Thymus (tissue), 14 donors: ENCODE results near the gene ST7L. TPM values are rescaled to one million over a fixed set of nuclear protein-coding genes. Genes with fewer than 3 reads are reported as not detected.
A peak's percentile ranks its signal among the peaks of the same experiment; 100 is the strongest.
"Not testable (repeated sequence)": the region's sequence is repeated elsewhere in the genome, so short reads cannot be mapped to it uniquely, and the experiment has no call there.

Experiments
- DNase-seq, 9 donors: peaks; one replicate each; pipeline ENCODE4 v3.0.0-alpha.2; 2013; ENCODE audit warnings: low spot score in 9 of 9, low read depth in 6 of 9, missing footprints in 1 of 9
- H3K27ac ChIP-seq, 2 donors: one replicate each; pipeline ENCODE4 v1.5.1; 2013; ENCODE audit warnings: control low read depth in 1 of 2, low read depth in 1 of 2, low read length in 1 of 2, mild to moderate bottlenecking in 1 of 2, moderate library complexity in 1 of 2
- H3K27me3 ChIP-seq, 2 donors: one replicate each; pipeline ENCODE4 v1.5.1; 2013; ENCODE audit warnings: low read length in 1 of 2; ENCODE audit not compliant: control insufficient read depth in 2 of 2, insufficient read depth in 1 of 2
- H3K36me3 ChIP-seq, 2 donors: one replicate each; pipeline ENCODE4 v1.5.1; 2013; ENCODE audit warnings: low read length in 1 of 2, mild to moderate bottlenecking in 1 of 2, moderate library complexity in 1 of 2; ENCODE audit not compliant: control insufficient read depth in 2 of 2, insufficient read depth in 2 of 2
- H3K4me1 ChIP-seq, 2 donors: one replicate each; pipeline ENCODE4 v1.5.1; 2013; ENCODE audit warnings: low read length in 2 of 2; ENCODE audit not compliant: control insufficient read depth in 2 of 2, insufficient read depth in 2 of 2
- H3K4me3 ChIP-seq, 2 donors: one replicate each; pipeline ENCODE4 v1.5.1; 2013; ENCODE audit warnings: low read length in 2 of 2, control low read depth in 1 of 2, mild to moderate bottlenecking in 1 of 2
- H3K9me3 ChIP-seq, 2 donors: one replicate each; pipeline ENCODE4 v1.5.1; 2013; ENCODE audit warnings: low read length in 1 of 2, mild to moderate bottlenecking in 1 of 2; ENCODE audit not compliant: control insufficient read depth in 2 of 2, insufficient read depth in 1 of 2
- WGBS: extraction: QIAGEN DNeasy Blood & Tissue Kit; methylation state at CpG from one replicate; pipeline ENCODE4 v1.1.7; 2013; 5-methylcytosine and 5-hydroxymethylcytosine counted together
- long read RNA-seq, 10 donors: transcript quantifications; one replicate each; lab custom pipeline, GENCODE V29; 2026
- polyA plus RNA-seq: library from polyadenylated mRNA; stranded (reverse); fragments of 200-250 nt; gene quantifications from one replicate; pipeline ENCODE4 v1.2.3, GENCODE V29; 2013
- total RNA-seq: library from RNA; stranded (reverse); fragments of 120-200 nt; gene quantifications from one replicate; pipeline ENCODE4 v1.2.4, GENCODE V29; 2013
- donor health status: healthy.

ST7L gene
- 13.9 TPM for total RNA-seq
- 13.4 TPM for polyA plus RNA-seq
- long read RNA-seq, donor 1, result 0 reads
- long read RNA-seq, donor 2, partial matches to known transcripts, result 0 of 1 reads
- long read RNA-seq, donor 2, other reads (novel, unspliced or antisense), result 0 of 1 reads
- long read RNA-seq, donor 3, partial matches to known transcripts, result 5 of 6 reads
- long read RNA-seq, donor 3, other reads (novel, unspliced or antisense), result 0 of 6 reads
- long read RNA-seq, donor 4, partial matches to known transcripts, result 0 of 3 reads
- long read RNA-seq, donor 4, other reads (novel, unspliced or antisense), result 0 of 3 reads
- long read RNA-seq, donor 5, partial matches to known transcripts, result 45 of 207 reads
- long read RNA-seq, donor 5, other reads (novel, unspliced or antisense), result 161 of 207 reads
- long read RNA-seq, donor 6, partial matches to known transcripts, result 414 of 426 reads
- long read RNA-seq, donor 6, other reads (novel, unspliced or antisense), result 11 of 426 reads
- long read RNA-seq, donor 7, partial matches to known transcripts, result 0 of 1 reads
- long read RNA-seq, donor 7, other reads (novel, unspliced or antisense), result 0 of 1 reads
- long read RNA-seq, donor 8, partial matches to known transcripts, result 0 of 1 reads
- long read RNA-seq, donor 8, other reads (novel, unspliced or antisense), result 0 of 1 reads
- long read RNA-seq, donor 9, partial matches to known transcripts, result 24 of 109 reads
- long read RNA-seq, donor 9, other reads (novel, unspliced or antisense), result 84 of 109 reads
- long read RNA-seq, donor 10, full-length matches to known transcripts, result 2 of 7 reads
- long read RNA-seq, donor 10, partial matches to known transcripts, result 5 of 7 reads
- long read RNA-seq, donor 10, other reads (novel, unspliced or antisense), result 0 of 7 reads

GRCh38 chr1:112618721-112619517, at the start of gene ST7L:
TSS of gene ST7L (minus strand) at chr1:112619141. CDS start at chr1:112619113, 28 bp downstream.
- WGBS, result under 1% methylated on average over 48 of the region's 48 CpGs
- Histone ChIP-seq H3K36me3 (peaks cover 3 to 10% of the 10 kb centered on the region in 2 donors), H3K4me3 (peak within 1 kb of the TSS; percentile 92 to 95), H3K27ac (peak within 1 kb of the TSS; percentile 99 to 100), H3K4me1 (peaks cover 8 to 13% of the 10 kb centered on the region in 2 donors), H3K9me3 (no peaks in the 10 kb centered on the region), H3K27me3 (no peaks in the 10 kb centered on the region)
- DNase-seq, result peak; percentile 29 to 82 (median 53)

- peaks cover 28 to 83% of the 10 kb centered on the region in 2 donors for H3K36me3 ChIP-seq
Measured at GRCh38 chr1:112666946-112667345, 48.0 kb upstream of the ST7L start.

GRCh38 chr1:112665857-112666256, 46.9 kb upstream of the ST7L start:
- no peak for DNase-seq
- Histone ChIP-seq H3K9me3 (no peaks in the 10 kb centered on the region), H3K27me3 (no peaks in the 10 kb centered on the region), H3K4me1 (no peaks in the 10 kb centered on the region), H3K27ac (no peak overlapping the region), H3K36me3 (peaks cover 33 to 83% of the 10 kb centered on the region in 2 donors), H3K4me3 (no peak overlapping the region)
- WGBS, result 82% methylated on average over 3 of the region's 3 CpGs

More at GRCh38 chr1:112666946-112667345, 48.0 kb upstream of the ST7L start:
- DNase-seq, result no peak
- H3K27ac ChIP-seq, result no peak overlapping the region
- H3K9me3 ChIP-seq, result no peaks in the 10 kb centered on the region
- H3K27me3 ChIP-seq, result no peaks in the 10 kb centered on the region
- 94% methylated on average over 2 of the region's 2 CpGs for WGBS
- H3K4me3 ChIP-seq, result no peak overlapping the region
- no peaks in the 10 kb centered on the region for H3K4me1 ChIP-seq

- Histone ChIP-seq H3K9me3 (no peaks in the 10 kb centered on the region), H3K27ac (no peak overlapping the region), H3K4me3 (no peak overlapping the region), H3K36me3 (peaks cover 26 to 67% of the 10 kb centered on the region in 2 donors), H3K4me1 (no peaks in the 10 kb centered on the region), H3K27me3 (no peaks in the 10 kb centered on the region)
- DNase-seq, result no peak
- 99% methylated on average over 1 of the region's 1 CpG for WGBS
Measured at GRCh38 chr1:112651205-112651604, 32.3 kb upstream of the ST7L start.

GRCh38 chr1:112646225-112646624, 27.3 kb upstream of the ST7L start:
- no peaks in the 10 kb centered on the region for H3K27me3 ChIP-seq
- no peaks in the 10 kb centered on the region for H3K9me3 ChIP-seq
- no peak overlapping the region for H3K27ac ChIP-seq
- H3K4me1 ChIP-seq, result no peaks in the 10 kb centered on the region
- 96% methylated on average over 4 of the region's 4 CpGs for WGBS
- DNase-seq, result no peak
- no peak overlapping the region for H3K4me3 ChIP-seq
- H3K36me3 ChIP-seq, result peaks cover 20 to 42% of the 10 kb centered on the region in 2 donors

- H3K4me3 ChIP-seq, result no peak overlapping the region
- no peak for DNase-seq
- 98% methylated on average over 2 of the region's 2 CpGs for WGBS
- peaks cover 5 to 17% of the 10 kb centered on the region in 2 donors for H3K36me3 ChIP-seq
- H3K9me3 ChIP-seq, result no peaks in the 10 kb centered on the region
- no peaks in the 10 kb centered on the region for H3K4me1 ChIP-seq
- H3K27ac ChIP-seq, result no peak overlapping the region
- no peaks in the 10 kb centered on the region for H3K27me3 ChIP-seq
Measured at GRCh38 chr1:112643080-112643479, 24.1 kb upstream of the ST7L start.

GRCh38 chr1:112640437-112640836, 21.5 kb upstream of the ST7L start:
- not testable (repeated sequence) for H3K27me3 ChIP-seq, H3K4me1 ChIP-seq, DNase-seq, H3K27ac ChIP-seq, H3K9me3 ChIP-seq, H3K4me3 ChIP-seq
- H3K36me3 ChIP-seq, result peaks cover 3 to 15% of the 10 kb centered on the region in 2 donors
- 97% methylated on average over 23 of the region's 23 CpGs for WGBS

GRCh38 chr1:112638110-112638428, 19.1 kb upstream of the ST7L start:
- H3K27ac ChIP-seq, result no peak overlapping the region
- no peak for DNase-seq
- H3K9me3 ChIP-seq, result no peaks in the 10 kb centered on the region

More at GRCh38 chr1:112638110-112638428, 19.1 kb upstream of the ST7L start:
- 100% methylated on average over 1 of the region's 1 CpG for WGBS
- Histone ChIP-seq H3K4me3 (no peak overlapping the region), H3K27me3 (no peaks in the 10 kb centered on the region), H3K36me3 (peaks cover 0 to 5% of the 10 kb centered on the region in 2 donors), H3K4me1 (no peaks in the 10 kb centered on the region)
